Stimulated activated CD4-positive, alpha-beta T cell treated with anti-CD3 and anti-CD28 coated beads, Interleukin-1b, Interleukin-23, amount 100 ng/mL, for 4 hours (primary cell): Measurements from ENCODE around the gene LY6G5B.

Source experiments
- DNase-seq, 2 donors: peaks; one replicate each; pipeline ENCODE4 v3.0.0-alpha.2; 2020; ENCODE audit warnings: low read depth in 2 of 2

Gene LY6G5B

DNA sequence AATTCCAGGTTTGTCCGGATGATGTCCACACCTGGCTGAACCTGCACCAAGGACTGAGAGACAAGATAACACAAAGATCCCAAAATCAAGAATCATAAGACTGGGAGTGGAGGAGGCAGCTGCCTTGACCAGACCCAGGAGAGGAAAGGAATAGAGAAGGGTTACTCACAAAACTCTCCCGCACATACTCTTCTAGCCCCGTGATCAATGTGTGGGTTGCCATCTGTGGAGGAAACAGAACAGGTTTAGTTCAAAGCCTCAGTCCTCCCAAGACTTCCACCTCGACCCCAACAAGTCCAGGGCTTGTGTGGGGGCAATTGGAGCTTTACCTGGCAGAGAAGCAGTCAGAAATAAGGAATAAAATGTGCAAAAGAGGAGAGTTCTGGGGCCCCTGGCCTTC is 28.4 kb upstream of the LY6G5B start:
- DNase-seq: no peak

DNA sequence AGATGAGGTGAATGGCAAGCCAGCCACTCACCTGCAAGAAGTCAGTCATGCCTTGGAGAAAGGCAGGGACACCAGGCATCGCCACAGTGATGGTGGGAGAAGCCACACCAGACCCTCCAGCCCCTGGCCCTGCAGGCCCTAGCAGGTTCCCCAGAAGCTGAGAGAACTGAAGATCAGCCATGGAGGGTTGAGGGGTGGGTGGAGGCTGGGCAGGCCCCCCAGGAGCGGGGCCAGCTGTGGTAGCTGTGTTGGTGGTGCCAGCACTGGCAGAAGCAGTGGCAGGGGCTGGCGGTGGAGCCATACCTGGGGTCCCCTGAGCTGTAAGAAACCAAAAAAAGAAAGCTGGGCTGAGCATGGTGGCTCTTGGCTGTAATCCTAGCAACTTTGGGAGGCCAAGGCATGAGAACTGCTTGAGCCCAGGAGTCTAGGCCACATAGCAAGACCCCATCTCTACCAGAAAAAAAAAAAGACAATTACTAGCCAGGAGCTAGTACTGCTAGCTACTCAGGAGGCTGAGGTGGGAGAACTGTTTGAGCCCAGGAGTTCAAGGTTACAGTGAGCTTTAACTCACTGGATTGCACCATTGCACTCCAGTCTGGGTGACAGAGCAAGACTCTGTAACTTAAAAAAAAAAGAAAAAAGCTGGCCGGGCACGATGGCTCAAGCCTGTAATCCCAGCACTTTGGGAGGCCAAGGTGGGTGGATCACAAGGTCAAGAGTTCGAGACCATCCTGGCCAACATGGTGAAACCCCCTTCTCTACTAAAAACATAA is 26.8 kb upstream of the LY6G5B start:
- no peak for DNase-seq

DNA sequence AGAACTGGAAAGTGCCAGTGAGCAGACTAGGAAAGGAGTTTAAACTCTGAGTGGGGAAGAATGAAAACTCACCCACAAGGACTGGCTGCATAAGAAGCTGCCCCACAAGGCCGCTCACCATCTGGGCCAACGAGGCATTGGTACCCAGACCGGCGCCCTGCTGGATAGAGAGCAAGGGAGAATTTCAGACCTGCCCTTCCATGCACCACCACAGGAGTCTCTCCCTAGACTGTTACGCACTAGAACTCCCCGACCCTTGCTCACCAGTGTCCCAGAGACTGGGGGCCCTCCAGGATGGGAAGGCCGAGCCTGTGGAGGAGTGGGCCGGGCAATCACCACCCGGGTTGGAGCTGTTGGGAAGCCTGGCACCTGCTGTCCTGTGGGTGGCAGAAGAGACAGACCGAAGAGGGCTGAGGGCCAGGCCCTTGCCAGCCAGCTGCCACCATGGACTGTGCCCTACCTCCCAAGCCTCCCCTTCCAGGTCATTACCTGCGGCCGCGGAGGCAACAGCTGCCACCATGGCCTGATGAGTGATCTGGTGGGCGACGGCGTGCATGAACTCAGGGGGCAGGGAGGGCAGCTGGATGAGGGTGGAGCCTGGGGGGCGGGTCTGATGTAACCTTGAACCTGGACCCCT is 25.8 kb upstream of the LY6G5B start:
- DNase-seq: no peak

DNA sequence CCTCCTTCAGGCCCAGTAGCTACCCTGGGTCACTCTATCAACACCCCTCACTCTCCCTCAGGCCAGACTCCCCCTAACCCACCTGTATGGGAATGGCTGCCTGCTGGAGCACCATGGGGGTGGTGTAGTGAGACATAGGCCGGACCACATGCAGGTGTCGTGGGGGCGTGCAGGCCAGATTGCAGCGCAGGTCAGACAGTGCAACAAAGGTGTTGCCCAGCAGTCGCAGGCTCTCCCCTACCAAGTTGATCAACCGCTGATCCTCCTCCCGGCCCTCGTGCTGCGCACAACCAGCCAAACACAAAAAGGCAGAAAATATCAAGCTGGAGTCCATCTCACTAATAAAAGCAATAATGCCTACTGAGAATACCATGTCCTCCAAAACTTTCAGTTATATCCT is 24.5 kb upstream of the LY6G5B start:
- no peak for DNase-seq

DNA sequence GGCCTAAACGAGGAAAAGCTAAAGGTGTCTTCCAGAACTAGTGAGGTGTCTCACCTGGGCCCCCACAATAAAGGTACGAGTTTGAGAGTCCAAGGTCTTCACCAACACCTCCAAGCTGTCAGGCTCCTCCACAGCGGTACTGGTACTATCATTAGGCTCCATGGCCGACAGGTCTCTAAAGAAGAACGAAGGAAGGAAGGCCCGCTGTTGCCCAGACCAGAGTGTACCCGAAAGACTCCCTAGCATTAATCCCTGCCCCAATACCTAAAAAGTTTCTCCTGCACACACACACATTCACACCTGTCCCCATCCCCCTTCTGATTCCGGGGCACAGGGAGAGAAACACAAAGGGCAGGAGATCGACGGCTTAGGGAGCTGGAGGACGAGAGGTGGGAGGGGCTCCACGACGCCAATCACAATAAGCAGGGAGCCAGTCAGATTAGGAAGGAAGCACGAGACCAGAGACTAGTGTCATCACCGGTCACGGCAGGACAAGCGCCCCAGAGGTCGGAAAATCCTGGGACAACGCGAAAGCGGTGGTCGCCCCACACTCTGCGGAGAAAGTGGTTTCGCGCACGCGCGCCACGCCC is 18.1 kb upstream of the LY6G5B start:
- DNase-seq: no peak

DNA sequence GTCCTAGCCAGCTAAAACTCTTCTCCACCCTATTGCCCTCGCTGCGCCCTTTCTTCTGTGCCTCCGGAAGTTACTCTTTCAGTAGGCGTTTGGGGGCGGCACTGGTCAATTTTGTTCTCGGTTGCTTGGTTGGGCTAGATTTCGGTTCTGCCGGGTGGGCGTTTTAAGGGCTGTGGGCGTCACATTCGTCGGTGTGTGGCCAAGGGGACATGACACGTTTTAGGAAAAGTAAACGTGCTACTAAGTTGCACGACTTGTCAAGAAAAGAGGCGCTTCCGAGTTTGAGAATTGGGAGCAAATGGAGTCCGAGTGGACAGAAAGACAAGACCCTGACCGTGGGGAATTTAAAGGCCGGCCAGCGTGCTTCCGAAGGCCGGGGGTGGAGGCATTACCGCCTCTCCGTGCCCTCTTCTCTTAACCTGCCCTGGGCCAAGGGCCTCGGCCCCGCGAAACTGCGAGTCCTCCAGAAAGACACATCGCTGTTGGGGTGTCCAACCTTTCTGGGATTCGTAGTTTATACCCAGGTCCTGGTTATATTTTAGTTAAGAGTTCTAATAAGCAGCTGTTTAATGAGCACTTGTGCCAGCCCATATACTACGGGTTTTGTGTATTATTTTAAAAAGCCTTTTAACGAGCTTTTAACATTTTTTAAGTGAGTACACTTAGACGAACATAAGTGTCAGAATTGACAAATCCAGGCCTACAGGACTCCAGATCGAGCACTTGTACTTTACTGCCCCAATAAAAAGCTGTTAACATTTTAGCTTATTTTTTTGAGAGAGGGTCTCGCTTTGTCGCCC is 16.7 kb upstream of the LY6G5B start:
- peak in 1 of 2 donors; percentile 68 for DNase-seq

DNA sequence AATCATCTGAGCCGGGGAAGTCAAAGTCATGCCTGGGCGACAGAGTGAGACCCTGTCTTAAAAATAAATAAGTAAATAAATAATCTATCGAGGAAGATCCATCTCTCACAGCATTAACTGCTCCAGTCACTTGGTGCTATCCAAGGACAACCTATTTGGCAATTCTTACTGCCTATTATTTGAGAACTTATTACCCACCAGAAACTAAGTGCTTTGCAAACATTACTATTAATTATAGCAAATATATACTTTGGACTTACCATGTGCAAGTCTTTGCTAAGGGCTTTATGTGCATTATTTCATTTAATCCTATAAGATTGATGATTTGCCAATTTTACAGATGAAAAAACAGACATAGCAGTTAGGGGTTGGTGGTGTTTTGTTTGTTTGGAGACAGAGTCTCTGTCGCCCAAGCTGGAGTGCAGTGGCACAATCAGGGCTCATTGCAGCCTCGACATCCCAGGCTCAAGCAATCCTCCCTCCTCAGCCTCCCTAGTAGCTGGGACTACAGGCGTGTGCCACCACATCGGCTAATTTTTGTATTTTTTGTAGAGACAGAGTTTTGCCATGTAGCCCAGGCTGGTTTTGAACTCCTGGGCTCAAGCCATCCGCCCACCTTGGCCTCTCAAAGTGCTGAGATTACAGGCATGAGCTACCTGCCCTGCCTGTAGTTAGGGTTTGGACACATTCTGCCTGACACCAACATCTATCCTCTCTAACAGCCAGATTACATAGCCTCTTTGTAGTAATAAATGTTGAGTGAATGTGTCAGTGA is 15.0 kb upstream of the LY6G5B start:
- DNase-seq: no peak

DNA sequence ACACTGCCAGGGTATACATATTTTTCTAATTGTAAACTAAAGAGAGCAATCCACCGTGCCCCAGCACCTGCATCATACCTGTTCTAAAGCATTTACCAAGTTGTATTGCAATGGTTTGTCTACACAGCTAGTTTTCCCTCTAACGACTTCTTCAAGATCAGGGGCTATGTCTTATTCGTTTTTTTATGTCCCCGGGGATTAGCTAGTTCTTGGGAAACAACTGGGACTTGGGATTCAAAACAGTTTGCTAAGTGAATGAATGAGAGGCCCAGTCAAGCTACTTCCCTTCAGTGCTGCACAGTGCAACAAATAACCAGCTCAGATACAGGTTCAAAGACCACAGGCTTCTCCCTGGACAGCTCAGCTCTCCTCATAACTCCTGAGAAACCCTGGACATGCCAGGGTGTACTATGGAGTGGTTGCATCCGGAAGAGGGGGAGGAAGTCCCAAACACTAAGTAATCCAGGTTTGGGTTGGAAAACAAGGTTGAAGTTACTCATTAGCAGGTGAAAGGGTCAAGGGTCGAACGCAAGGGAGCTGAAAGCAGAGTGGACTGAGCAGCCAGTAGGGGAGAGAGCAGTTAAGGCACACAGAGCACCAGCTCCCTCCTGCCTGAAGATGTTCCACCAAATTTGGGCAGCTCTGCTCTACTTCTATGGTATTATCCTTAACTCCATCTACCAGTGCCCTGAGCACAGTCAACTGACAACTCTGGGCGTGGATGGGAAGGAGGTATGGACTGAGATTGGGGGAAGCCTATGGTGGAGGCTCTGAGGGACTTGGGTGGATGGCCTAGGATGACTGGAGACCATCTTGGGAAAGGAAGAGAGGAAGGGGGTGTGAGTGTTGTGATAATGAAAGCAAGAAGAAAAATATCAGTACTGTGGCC is 14.2 kb upstream of the LY6G5B start, which contains the start of gene APOM:
APOM (plus strand) TSS at position 546 of the 889 bp plus-strand sequence; CDS start at position 619, 73 bp downstream.
- DNase-seq: no peak

DNA sequence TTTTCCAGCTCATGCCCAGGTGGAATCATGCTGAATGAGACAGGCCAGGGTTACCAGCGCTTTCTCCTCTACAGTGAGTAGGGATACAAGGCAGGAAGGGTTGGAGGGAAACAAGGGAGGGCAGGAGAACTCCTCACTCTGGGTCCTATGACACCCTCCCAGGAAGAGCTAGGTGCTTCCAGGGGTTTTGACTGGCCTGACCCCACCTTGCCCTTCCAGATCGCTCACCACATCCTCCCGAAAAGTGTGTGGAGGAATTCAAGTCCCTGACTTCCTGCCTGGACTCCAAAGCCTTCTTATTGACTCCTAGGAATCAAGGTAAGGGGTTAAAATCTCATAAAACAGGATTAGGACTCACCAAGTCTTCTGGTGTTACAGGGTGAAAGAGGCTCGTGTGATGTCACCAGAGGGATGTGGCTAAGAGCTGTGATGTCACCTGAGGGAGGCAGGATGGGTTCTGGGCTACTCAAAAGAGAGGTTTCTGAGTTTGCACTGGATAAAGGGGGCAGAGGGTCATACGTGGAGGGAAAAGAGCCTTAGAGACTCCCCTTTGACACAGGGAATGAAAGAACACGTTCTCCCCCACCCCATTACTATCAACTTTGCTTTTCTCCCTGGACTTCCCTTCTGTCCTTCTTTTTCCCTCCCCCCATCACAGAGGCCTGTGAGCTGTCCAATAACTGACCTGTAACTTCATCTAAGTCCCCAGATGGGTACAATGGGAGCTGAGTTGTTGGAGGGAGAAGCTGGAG is 12.2 kb upstream of the LY6G5B start:
- DNase-seq: no peak

DNA sequence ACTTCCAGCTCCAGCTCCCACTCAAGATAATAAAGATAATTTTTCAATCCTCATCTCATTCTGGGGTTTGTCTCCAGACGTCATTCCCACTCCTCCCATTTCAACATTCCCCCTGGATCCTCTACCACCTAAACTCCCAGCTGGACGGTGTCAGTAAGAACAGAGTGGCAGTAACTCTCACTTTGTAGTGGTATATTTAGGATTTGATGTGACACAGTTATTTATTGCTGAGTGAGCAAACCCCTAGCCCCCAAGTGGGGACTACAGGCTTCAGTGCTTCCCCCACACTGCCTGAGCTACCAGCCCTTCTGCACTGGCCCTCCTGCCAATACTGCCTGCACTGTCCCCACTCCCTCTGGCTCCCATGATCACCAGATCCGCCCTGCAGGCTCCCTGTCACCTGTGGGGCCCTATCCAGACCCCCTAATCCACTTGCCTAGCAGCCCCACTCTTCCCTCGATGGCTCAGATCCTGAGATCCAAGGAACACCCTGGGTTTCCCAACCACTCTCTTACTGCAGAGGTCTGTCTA is 11.6 kb upstream of the LY6G5B start:
- no peak for DNase-seq

DNA sequence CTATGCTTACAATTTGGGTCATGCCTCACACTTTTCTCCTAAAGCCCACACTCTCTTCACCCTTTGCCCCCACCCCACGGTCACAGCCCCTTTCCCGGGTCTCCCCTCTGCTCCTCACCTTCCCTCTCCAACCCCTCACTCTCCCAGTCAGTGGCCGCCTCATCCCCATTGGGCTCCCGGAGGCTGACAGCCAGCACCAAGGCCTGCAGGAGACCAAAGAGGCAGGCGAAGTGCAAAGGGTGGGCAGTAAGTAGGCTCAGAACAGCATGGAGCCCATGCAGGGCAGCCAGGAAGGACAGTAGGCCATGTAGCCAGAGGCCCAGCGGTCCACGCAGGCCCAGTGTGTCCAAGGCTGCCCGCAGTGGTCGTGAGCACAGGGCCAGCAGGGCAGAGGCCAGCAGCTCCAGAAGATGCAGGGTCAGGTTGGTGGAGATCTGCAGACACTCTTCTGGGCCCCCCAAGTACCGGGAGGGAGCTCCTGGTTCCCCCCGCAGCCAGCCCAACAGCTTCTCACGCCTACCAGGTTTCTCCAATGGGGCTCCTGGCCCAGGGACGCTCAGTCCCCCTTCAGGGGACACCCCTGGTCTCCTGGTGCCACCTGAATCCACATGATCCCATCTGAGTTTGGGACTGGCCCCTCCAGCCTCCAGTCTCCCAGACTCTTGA is 10.7 kb upstream of the LY6G5B start:
- DNase-seq: no peak

DNA sequence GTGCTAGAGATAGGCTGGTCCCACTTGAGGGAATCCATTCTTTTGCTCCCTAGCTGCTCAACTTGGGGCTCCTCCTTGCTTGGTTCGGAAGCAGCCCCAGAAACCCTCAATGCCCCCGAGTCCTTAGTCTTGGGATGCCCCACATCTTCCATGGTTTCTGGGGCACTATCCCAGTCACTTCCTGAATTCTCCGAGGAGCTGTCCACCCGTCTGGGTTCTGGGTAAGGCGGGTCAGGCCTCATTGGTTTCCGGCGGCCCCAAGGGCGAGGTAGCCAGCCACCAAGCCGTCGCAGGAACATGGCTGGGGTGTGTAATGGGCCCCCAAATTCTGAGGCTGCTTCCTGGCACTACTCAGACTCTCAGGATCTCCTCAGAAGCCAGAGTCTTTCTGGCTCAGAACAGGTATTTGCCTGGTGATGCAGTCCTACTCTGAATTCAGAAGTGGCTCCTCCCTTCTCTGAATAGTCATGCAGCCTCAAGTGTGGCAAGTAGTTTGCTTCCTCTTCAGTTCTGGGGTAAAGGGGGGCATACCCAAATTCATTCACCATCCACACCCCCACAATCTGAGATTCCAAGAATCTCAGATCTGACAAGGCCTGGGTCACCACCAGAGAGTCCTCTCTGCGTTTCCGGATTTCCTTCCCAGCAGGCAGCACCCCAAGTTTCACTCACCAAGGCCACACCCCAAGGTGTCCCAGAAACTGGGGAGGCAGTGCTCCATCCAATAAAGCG is 10.0 kb upstream of the LY6G5B start:
- DNase-seq: no peak

DNA sequence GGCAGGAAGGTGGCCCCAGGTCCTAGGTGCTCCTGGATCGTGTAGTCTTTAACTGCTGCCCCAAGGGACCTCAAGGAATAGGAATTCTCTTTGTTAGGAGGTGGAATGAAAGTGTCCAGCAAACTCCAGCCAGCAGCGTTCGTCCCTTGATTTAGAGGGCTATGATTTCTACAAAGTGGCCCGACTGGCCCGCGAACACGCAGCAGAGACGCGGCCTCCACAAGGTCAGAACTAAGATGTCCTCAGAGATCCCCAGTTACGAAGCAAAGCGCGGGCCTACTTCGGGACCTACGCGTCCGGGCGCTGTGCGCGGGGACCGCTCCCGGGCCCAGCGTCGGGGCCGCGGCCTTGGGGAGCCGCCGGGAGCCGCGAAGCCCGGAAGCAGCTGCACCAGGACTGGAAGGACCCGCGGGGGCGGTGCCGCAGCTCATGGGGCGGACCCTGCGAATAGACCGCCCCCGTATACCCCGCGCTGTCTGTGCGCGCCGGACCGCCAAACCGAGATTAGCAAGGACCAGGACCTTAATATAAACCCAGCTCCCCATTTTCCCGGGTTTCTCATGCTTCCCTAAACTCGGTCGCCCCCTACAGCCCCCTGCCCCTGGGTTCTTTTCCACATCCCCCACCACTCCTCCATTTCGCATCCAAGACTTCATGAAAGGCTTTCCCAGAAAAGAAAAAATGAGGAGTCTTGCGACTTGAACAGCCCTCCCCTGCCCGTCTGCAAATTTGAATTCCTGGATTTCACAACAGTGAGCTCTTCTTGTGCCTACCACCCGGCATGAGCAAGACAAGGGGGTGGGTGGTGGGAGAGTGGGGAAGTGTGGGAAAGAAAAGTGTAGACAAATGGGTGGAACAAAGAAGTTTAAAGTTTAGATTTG is 9.2 kb upstream of the LY6G5B start, which contains the start of gene C6orf47:
C6orf47 (minus strand) TSS at position 398 of the 881 bp plus-strand sequence. CDS start 831 bp downstream, outside the sequence.
- DNase-seq: peak; percentile 56 to 74

DNA sequence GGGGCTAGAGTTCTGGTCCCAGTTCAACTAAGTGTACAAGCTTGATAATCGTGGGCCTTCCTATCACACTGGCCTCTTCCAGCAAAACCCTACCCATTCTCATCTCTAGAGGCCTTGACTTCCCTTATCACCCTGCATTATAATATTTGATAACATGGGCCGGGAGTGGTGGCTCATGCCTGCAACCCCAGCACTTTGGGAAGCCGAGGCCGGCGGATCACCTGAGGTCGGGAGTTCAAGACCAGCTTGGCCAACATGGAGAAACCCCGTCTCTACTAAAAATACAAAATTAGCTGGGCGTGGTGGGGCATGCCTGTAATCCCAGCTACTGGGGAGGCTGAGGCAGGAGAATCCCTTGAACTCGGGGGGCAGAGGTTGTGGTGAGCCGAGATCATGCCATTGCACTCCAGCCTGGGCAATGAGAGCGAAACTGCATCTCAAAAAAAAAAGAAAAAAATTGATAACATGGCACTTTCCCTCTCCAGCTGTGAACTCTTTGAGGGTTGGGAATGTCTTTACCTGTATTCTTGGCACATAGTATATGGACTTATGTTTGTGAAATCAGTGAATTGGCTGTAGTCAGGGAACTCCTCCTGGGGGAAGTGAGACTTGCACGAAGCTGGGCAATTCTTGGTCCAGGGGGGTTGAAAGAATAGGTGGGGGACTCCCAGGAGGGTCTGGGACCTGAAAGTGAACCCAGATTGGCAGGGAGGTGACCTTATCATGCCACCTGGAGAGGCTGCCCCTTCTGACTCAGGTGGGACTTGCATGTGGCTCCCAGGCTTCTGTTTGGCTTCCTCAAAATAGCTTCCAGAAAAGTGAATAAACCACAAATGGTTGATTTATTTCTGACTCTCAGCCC is 8.3 kb upstream of the LY6G5B start:
- no peak for DNase-seq

DNA sequence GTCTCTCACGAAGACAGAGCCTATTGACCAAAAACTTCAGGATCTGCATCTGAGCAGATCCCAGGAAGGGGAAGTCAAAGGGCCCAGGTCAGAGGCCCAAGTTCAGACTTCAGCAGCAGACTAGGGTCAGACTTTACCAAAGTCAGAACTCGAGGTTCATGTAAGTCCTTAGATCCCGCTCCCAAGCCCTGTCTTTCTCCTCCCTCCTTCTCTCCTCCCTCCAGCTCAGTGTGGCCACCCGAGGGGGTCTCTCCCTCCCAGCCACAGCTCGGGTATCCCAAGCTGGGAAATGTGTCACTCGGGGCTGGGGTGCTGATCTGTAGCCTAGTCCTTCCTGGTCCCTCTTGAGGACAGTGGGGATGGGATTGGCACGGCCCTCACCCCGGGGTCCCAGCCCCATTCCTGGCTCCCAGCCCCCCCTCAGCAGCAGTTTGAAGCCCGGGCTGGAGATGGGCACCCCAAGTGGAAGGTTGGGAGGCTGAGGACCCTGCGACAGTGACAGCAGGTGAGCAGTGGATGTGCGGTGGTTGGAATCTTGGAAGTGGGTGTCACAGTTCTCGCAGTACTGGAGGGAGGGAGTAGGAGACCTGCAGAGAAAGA is 7.6 kb upstream of the LY6G5B start:
- no peak for DNase-seq
